GM12873 (cell line): ENCODE results near the gene C2orf81.

Experiments
- TF ChIP-seq, protein P1 (sequence below): IDR thresholded peaks from 2 replicates; pipeline ENCODE4 v1.5.1; 2012; ENCODE audit warnings: low read depth, mild to moderate bottlenecking, moderate library complexity, low read length, control low read depth; ENCODE audit not compliant: insufficient read depth; ENCODE audit errors: missing control alignments

C2orf81 gene

DNA sequence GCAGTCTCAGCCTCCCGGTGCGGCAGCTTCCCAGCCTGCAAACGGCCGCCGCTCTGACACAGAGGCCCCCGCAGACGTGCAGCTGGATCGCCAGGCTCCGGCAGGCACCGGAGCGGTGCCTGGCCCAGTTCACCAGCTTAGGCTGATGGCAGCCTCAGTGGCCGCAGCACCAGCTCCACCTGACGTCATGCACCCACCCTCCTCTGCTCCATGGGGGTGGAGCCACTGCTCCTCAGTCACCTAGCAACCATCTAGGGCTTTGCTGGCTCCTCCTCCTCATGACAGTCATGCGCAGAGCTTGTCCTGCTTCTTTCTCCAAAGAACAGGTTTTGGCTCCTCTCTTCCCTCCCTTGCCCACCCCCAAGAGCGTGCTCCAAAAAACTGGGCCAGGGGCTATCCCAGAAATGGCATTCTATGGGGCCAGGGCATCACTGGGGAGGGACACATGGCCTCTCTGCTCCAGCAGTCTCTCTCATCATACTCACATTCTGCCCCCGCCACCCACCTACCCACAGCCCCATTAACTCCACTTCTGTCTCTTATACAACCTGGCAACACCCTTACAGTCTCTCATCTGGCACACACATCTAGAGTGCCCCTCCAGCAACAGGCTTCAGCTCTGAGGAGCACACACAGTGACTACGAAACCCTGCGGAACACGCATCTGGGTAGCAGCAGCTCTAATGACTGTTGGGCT lies 46.8 kb downstream of the C2orf81 start:
- TF ChIP-seq, protein P1, sequence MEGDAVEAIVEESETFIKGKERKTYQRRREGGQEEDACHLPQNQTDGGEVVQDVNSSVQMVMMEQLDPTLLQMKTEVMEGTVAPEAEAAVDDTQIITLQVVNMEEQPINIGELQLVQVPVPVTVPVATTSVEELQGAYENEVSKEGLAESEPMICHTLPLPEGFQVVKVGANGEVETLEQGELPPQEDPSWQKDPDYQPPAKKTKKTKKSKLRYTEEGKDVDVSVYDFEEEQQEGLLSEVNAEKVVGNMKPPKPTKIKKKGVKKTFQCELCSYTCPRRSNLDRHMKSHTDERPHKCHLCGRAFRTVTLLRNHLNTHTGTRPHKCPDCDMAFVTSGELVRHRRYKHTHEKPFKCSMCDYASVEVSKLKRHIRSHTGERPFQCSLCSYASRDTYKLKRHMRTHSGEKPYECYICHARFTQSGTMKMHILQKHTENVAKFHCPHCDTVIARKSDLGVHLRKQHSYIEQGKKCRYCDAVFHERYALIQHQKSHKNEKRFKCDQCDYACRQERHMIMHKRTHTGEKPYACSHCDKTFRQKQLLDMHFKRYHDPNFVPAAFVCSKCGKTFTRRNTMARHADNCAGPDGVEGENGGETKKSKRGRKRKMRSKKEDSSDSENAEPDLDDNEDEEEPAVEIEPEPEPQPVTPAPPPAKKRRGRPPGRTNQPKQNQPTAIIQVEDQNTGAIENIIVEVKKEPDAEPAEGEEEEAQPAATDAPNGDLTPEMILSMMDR, result no peak

DNA sequence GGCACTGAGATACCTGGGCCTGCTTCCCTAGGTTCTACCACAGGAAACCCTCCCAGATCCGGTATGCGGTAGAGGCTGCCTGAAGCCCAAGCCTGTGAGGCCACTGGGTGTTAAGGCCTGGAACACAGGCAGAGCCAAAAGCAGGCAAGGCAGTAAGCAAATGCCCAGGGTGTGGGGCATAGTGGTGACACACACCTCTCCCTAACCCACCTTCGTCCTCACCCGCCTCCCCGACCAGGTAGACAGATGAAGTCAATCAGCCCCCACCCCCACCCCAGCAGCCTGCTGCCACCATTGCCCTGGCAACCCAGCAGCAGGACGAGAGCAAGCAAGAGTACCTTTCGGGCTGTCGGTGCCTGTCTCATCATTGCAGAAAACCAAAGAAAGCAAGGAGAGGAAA lies 47.4 kb downstream of the C2orf81 start:
- TF ChIP-seq, protein P1, result no peak

GRCh38 chr2:74373221-74373676 lies 48.2 kb downstream of the C2orf81 start:
- TF ChIP-seq, protein P1, result no peak

DNA sequence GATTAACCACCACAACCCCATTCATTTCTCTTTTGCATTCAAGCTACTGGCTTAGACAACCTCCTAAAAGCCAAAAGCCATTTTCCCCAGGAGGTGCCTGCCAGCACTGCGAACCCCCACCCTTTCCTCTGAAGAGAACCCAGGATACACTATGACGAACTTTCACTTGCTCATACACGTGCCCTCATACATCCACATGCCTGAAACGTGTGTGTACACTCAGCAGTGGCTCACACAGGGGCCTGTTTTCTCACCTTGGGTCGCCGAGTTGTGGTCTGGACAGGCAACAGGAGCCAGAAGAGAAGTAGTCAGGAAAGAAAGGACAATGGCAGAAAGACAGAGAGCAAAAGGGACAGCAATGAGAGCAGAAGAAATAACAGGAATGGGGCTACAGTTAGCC lies 48.7 kb downstream of the C2orf81 start:
- TF ChIP-seq, protein P1, result no peak

DNA sequence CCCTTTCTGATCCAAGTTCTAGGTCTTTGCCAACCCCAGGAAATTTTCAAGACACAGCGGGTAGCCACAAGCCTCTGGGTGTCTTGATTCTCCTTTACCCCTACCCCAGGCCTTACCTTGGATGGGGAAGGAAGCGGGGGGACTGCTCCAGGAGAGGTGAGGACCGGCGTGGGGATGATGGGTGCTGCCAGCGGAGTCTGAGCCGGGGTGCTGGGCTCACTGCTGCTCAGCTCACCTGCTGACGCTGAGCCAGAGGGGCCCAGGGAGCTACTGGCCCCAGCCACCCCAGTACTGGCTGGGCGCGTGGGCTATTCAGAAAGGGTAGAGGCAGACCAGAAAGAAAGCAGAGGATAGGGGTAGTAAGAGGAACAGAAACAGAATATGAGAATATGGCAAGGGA lies 50.0 kb downstream of the C2orf81 start:
- TF ChIP-seq, protein P1, result no peak

- TF ChIP-seq, protein P1, result no peak
Observed at GRCh38 chr2:74369976-74370375, 51.4 kb downstream of the C2orf81 start.

DNA sequence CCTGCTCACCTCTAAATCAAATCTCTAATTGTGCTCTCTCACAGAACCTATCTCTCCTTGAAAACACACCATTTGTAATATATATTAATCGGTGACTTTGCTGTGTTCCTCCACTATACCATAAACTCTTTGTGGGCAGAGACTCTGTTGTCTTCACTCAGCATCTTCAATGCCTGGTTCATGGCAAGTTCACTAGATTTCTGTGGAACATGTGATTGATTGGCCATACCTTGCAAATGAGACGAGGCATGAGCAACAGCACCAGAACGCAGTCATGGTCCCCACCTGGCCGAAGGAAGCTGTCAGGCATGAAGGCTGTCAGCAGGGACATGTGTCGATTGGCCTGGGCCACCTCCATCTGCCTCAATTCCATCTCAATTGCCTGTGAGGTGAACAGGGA lies 52.9 kb downstream of the C2orf81 start:
- TF ChIP-seq, protein P1, result no peak
